T-cell (primary cell): ENCODE measurements around the gene SH3BGR. TPM values are rescaled to one million over a fixed set of nuclear protein-coding genes. Genes with fewer than 3 reads are reported as not detected.

Experiments used
- ATAC-seq, 4 experiments: fragments of 200-7000 bp in 3 of 4; fragments of 150-1000 bp in 1 of 4; cut with Tn5 transposase; replicated peaks in 1 of 4; 1 replicate in 3 of 4; 2 replicates in 1 of 4; pipeline ENCODE4 v1.10.0; 2021; ENCODE audit warnings: moderate library complexity in 3 of 4, mild to moderate bottlenecking in 2 of 4, moderate number of reproducible peaks in 1 of 4
- CTCF ChIA-PET, 2 donors: fragments of 300-600 bp; sonication (Branson Sonifier 250); formaldehyde crosslinking; loops; one replicate each; lab custom pipeline; 2022; ENCODE audit warnings: antibody characterized with exemption in 2 of 2; lab: Charles Lee
- POLR2A ChIA-PET, 2 donors: fragments of 300-600 bp; sonication (Branson Sonifier 250); formaldehyde crosslinking; loops; one replicate each; lab custom pipeline; 2022; ENCODE audit warnings: antibody characterized with exemption in 2 of 2; lab: Charles Lee
- DNase-seq, 35 experiments: peaks; one replicate each; pipeline versions ENCODE4 v3.0.0 to v3.0.0-alpha.2; 2013 to 2023
- H3K27ac ChIP-seq: one replicate; pipeline ENCODE4 v1.5.1; 2013; ENCODE audit warnings: low read length
- H3K27me3 ChIP-seq, 2 experiments: replicated peaks in 1 of 2; 1 replicate in 1 of 2; 2 replicates in 1 of 2; pipeline versions ENCODE4 v1.6.1 to v1.7.0; 2013; ENCODE audit warnings: low read length in 1 of 2, mixed read lengths in 1 of 2; ENCODE audit not compliant: control insufficient read depth in 2 of 2, insufficient read depth in 2 of 2; ENCODE audit errors: extremely low read depth in 1 of 2
- H3K36me3 ChIP-seq, 2 donors: 1 replicate in 1 of 2; 2 replicates in 1 of 2; pipeline versions ENCODE4 v1.6.1 to v1.7.0; 2013; ENCODE audit warnings: low read length in 1 of 2; ENCODE audit not compliant: control insufficient read depth in 2 of 2, insufficient read depth in 1 of 2; ENCODE audit errors: extremely low read depth in 1 of 2
- H3K4me1 ChIP-seq, 2 experiments: 1 replicate in 1 of 2; 2 replicates in 1 of 2; pipeline versions ENCODE4 v1.6.1 to v1.7.0; 2013; ENCODE audit warnings: low read length in 2 of 2, mixed read lengths in 1 of 2; ENCODE audit not compliant: insufficient read depth in 2 of 2, control insufficient read depth in 1 of 2; ENCODE audit errors: extremely low read depth in 1 of 2
- H3K4me3 ChIP-seq, 2 donors: 1 replicate in 1 of 2; 2 replicates in 1 of 2; pipeline versions ENCODE4 v1.5.1 to v1.7.0; 2013; ENCODE audit warnings: mild to moderate bottlenecking in 2 of 2, low read length in 1 of 2, moderate library complexity in 1 of 2; ENCODE audit not compliant: control insufficient read depth in 1 of 2; ENCODE audit errors: extremely low read depth in 1 of 2
- H3K9me3 ChIP-seq: 2 replicates; pipeline ENCODE4 v1.7.0; 2013
- H3K27ac Mint-ChIP-seq, 2 donors: one replicate each; pipeline ENCODE4 v1.8.0; 2020 to 2021; ENCODE audit warnings: mild to moderate bottlenecking in 2 of 2, mixed read lengths in 2 of 2
- H3K27me3 Mint-ChIP-seq, 2 donors: one replicate each; pipeline ENCODE4 v1.8.0; 2021 to 2022; ENCODE audit warnings: mixed read lengths in 2 of 2
- H3K36me3 Mint-ChIP-seq: one replicate; pipeline ENCODE4 v1.8.0; 2021; ENCODE audit warnings: mixed read lengths
- H3K4me1 Mint-ChIP-seq, 3 donors: one replicate each; pipeline ENCODE4 v1.8.0; 2020 to 2022; ENCODE audit warnings: mixed read lengths in 3 of 3, mild to moderate bottlenecking in 1 of 3
- H3K4me3 Mint-ChIP-seq, 3 donors: one replicate each; pipeline ENCODE4 v1.8.0; 2020 to 2022; ENCODE audit warnings: mild to moderate bottlenecking in 3 of 3, mixed read lengths in 3 of 3, moderate library complexity in 3 of 3
- H3K9me3 Mint-ChIP-seq, 3 donors: one replicate each; pipeline ENCODE4 v1.8.0; 2020 to 2022; ENCODE audit warnings: mixed read lengths in 3 of 3
- WGBS: methylation state at CpG from one replicate; pipeline ENCODE4 v1.1.5; 2013; ENCODE audit warnings: missing lambda C conversion rate; ENCODE audit not compliant: insufficient coverage; 5-methylcytosine and 5-hydroxymethylcytosine counted together
- total RNA-seq, 35 experiments: library from RNA in 6 of 35; stranded (reverse) in 6 of 35; fragments of 120-200 nt in 1 of 35; gene quantifications; one replicate each; pipeline versions ENCODE4 v1.2.1 to v1.2.4 and lab custom pipeline; 2013 to 2026

Gene SH3BGR
- total RNA-seq, 5 donors from 2014 or later (not counting 1 experiment from before 2014, with no cell fraction given) = 1.3 to 2.0 (median 1.8) TPM

GRCh38 chr21:39513735-39514134 lies 62.0 kb downstream of the SH3BGR start:
- Mint-ChIP-seq H3K27me3 (peaks cover 1 to 3% of the 10 kb centered on the region in 2 donors), H3K9me3 (no peaks in the 10 kb centered on the region), H3K4me3 (no peak overlapping the region), H3K27ac (no peak overlapping the region), H3K36me3 (no peaks in the 10 kb centered on the region), H3K4me1 (peaks cover 0 to 6% (median 3%) of the 10 kb centered on the region in 3 donors)
- Histone ChIP-seq H3K36me3 (no peaks in the 10 kb centered on the region), H3K27ac (no peak overlapping the region), H3K27me3 (no peaks in the 10 kb centered on the region), H3K9me3 (no peaks in the 10 kb centered on the region), H3K4me3 (no peak overlapping the region), H3K4me1 (peaks cover 0 to 4% of the 10 kb centered on the region in 2 experiments)
- CTCF ChIA-PET = no interaction called here
- ATAC-seq = no peak
- POLR2A ChIA-PET = no interaction called here
- 50% methylated on average over 1 of the region's 1 CpG for WGBS
- DNase-seq = no peak

DNA sequence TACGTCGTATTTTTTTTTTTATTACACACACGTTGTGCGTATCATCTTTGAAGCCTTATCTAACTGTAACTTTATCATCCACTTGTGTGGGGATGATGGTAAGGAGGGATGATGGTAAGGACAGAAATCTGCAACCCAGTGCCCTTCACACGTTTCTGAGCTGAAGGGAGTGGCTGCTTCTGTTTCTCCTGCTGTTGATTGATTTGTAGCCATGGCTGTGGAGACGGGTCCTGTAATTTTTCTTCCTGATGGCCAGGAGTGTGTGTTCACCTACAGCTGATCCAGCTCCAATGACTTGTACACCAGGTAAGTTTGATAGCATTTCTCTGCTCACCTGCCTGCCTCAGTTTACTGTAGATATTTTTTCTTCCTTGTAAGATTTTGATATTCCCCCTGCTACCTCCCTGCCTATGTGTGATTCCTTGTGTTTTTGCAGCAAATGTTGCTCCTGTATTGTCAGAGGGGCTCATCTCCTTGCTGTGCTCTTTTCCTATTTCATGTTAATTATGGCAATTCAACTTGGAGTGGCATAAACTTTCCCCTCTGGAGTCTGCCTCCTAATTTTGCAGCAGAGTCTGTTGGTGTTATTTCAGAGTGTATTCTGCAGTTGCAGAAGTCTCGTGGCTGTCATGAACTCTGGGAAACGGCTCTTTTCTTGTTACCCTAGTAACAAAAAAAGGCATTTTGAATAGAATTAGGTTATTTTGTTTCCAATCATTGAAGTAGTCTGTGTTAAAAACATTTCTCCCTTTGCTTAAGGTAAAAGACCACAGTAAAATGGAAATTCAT lies 64.1 kb downstream of the SH3BGR start:
- Mint-ChIP-seq H3K9me3 (no peaks in the 10 kb centered on the region), H3K4me3 (no peak overlapping the region), H3K27ac (no peak overlapping the region), H3K4me1 (peaks cover 0 to 6% (median 3%) of the 10 kb centered on the region in 3 donors), H3K27me3 (peaks cover 1 to 3% of the 10 kb centered on the region in 2 donors), H3K36me3 (no peaks in the 10 kb centered on the region)
- peaks cover 0 to 4% of the 10 kb centered on the region in 2 experiments for H3K4me1 ChIP-seq
- no peak for ATAC-seq
- ChIA-PET POLR2A (no interaction called here), CTCF (no interaction called here)
- no peaks in the 10 kb centered on the region for H3K27me3 ChIP-seq
- WGBS = no CpG with 5 or more reads among the region's 8 CpGs
- DNase-seq = no peak
- no peaks in the 10 kb centered on the region for H3K9me3 ChIP-seq
- no peaks in the 10 kb centered on the region for H3K36me3 ChIP-seq
- no peak overlapping the region for H3K27ac ChIP-seq
- H3K4me3 ChIP-seq = no peak overlapping the region

DNA sequence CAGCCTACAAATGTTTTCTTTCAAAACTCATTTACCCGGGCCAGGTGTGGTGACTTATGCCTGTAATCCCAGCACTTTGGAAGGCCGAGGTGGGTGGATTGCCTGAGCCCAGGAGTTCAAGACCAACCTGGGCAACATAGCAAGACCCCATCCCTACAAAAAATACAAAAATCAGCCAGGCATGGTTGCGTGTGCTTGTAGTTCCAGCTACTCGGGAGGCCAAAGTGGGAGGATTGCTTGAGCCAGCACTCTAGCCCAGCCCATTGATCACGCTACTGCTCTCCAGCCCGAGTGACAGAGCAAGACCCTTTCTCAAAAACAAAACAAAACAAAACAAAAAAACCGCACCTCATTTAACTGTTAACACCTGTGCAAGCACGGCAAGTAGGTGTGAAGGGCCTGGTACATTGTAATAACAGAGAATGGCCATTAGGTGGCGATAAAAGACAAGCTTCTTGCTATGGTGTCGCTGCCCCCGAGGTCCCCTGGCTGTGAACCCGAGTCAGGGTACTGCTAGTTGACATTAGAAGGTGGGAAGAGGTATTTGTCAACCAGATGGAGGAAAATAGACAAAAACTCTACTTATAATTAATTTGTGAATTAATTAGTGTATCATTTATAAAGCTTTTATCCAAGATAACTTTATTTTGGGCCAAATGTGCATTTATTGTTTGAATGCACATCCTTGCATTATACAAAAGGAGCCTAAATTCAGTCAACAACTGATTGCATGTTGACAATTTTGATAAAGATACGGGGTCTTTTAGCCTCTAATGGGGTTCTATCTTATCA lies 66.5 kb downstream of the SH3BGR start:
- ChIA-PET POLR2A (no interaction called here), CTCF (interaction anchor here (0.6 to 1.2 kb wide), 9 partner anchors 9 to 921 kb away, joined by 3 to 5 read pairs (median 3); no protein-coding TSS in a partner anchor)
- no peaks in the 10 kb centered on the region for H3K36me3 ChIP-seq
- peaks cover 0 to 6% (median 3%) of the 10 kb centered on the region in 3 donors for H3K4me1 Mint-ChIP-seq
- no peak overlapping the region for H3K4me3 ChIP-seq
- H3K9me3 ChIP-seq = no peaks in the 10 kb centered on the region
- no peaks in the 10 kb centered on the region for H3K27me3 ChIP-seq
- 100% methylated on average over 2 of the region's 13 CpGs for WGBS
- DNase-seq = peak in 30 of 35 experiments; percentile 4 to 66 (median 26)
- no peak overlapping the region for H3K4me3 Mint-ChIP-seq
- ATAC-seq = peak; percentile 51 to 56 (median 54)
- no peak overlapping the region for H3K27ac ChIP-seq
- no peaks in the 10 kb centered on the region for H3K9me3 Mint-ChIP-seq
- H3K36me3 Mint-ChIP-seq = no peaks in the 10 kb centered on the region
- peaks cover 0 to 4% of the 10 kb centered on the region in 2 experiments for H3K4me1 ChIP-seq
- peaks cover 1 to 3% of the 10 kb centered on the region in 2 donors for H3K27me3 Mint-ChIP-seq
- H3K27ac Mint-ChIP-seq = no peak overlapping the region

DNA sequence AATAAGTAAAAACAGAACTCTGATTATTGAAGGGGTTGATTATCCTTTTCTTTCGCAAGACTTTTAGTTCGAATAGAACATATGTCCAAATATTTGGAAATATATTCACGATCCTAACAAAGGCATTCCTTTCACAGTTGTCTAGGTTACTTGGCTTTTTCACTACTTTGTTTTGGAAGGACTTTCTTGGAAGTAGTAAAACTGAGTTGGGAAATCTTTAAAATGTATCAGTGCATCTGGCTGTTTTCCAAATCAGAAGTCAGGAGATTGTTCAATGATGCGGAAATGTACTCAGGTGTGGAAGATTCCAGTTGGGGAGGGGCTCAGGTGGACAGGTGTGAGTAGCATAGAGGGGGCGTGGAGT lies 67.1 kb downstream of the SH3BGR start:
- POLR2A ChIA-PET = no interaction called here
- Mint-ChIP-seq H3K27ac (no peak overlapping the region), H3K36me3 (no peaks in the 10 kb centered on the region), H3K9me3 (no peaks in the 10 kb centered on the region), H3K27me3 (peaks cover 1 to 3% of the 10 kb centered on the region in 2 donors), H3K4me1 (peaks cover 0 to 6% (median 3%) of the 10 kb centered on the region in 3 donors), H3K4me3 (no peak overlapping the region)
- no peak for ATAC-seq
- CTCF ChIA-PET = interaction anchor here (0.6 to 1.2 kb wide), 5 partner anchors 8 to 198 kb away, joined by 3 to 5 read pairs (median 3); no protein-coding TSS in a partner anchor
- 100% methylated on average over 1 of the region's 5 CpGs for WGBS
- Histone ChIP-seq H3K27me3 (no peaks in the 10 kb centered on the region), H3K27ac (no peak overlapping the region), H3K4me1 (peaks cover 0 to 4% of the 10 kb centered on the region in 2 experiments), H3K9me3 (no peaks in the 10 kb centered on the region), H3K4me3 (no peak overlapping the region), H3K36me3 (no peaks in the 10 kb centered on the region)
- DNase-seq = no peak

DNA sequence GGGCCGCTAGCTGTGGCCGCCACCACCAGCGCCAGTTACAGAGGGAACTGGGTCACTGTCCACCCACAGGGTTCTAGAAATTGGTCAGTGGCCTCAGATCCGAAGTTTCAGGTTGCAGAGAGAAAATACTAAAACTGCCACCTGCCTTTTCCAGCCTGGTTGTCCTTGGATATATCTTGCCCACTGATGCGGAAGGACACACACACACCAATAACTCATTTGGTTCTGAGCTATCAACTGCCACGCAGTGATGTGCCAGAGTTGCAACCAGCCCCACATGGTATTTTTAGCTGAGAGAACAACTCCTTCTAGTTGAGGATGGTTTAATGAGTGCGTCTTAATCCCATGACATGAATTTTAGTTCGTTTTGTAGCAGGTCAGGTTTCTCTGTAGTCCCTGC lies 68.1 kb downstream of the SH3BGR start:
- H3K27me3 ChIP-seq = no peaks in the 10 kb centered on the region
- Mint-ChIP-seq H3K9me3 (no peaks in the 10 kb centered on the region), H3K27ac (no peak overlapping the region), H3K4me3 (no peak overlapping the region), H3K4me1 (peaks cover 0 to 6% (median 3%) of the 10 kb centered on the region in 3 donors), H3K36me3 (no peaks in the 10 kb centered on the region), H3K27me3 (peaks cover 3% of the 10 kb centered on the region in 2 donors)
- H3K36me3 ChIP-seq = no peaks in the 10 kb centered on the region
- no peak overlapping the region for H3K27ac ChIP-seq
- no peak overlapping the region for H3K4me3 ChIP-seq
- ChIA-PET CTCF (no interaction called here), POLR2A (no interaction called here)
- DNase-seq (no peak), ATAC-seq (no peak)
- 85% methylated on average over 4 of the region's 8 CpGs for WGBS
- H3K9me3 ChIP-seq = no peaks in the 10 kb centered on the region
- peaks cover 0 to 4% of the 10 kb centered on the region in 2 experiments for H3K4me1 ChIP-seq

DNA sequence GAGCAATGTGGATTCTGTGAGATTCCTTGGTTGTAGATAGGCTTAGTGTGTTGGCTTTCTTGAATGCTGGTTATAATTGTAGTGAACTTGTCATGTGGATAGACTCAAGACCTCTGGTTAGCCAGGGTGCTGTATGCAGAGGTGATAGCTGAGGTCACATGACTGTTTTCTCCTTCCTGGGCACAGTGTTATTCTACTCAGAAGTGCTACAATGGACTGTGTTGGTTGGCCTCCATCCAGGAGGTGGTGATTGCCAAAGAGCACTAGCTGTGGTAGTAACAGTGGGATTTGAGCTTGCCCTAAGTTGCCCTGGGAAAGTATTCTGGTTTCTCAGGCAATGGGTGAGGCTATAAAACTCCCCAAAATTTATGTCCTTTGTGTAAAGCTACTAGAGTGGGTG lies 71.6 kb downstream of the SH3BGR start:
- H3K4me1 ChIP-seq = peaks cover 0 to under 1% of the 10 kb centered on the region in 2 experiments
- H3K4me1 Mint-ChIP-seq = peaks cover 0 to 2% (median under 1%) of the 10 kb centered on the region in 3 donors
- ATAC-seq (no peak), DNase-seq (no peak)
- H3K4me3 ChIP-seq = no peak overlapping the region
- H3K9me3 ChIP-seq = no peaks in the 10 kb centered on the region
- ChIA-PET POLR2A (no interaction called here), CTCF (interaction anchor here in 1 of 2 donors (1.2 kb wide), 1 partner anchor 9 kb away, joined by 5 read pairs; no protein-coding TSS in a partner anchor)
- H3K27ac ChIP-seq = no peak overlapping the region
- H3K27ac Mint-ChIP-seq = no peak overlapping the region
- H3K27me3 ChIP-seq = peaks cover 0 to 16% of the 10 kb centered on the region in 2 experiments
- H3K36me3 Mint-ChIP-seq = no peaks in the 10 kb centered on the region
- no peaks in the 10 kb centered on the region for H3K9me3 Mint-ChIP-seq
- no peaks in the 10 kb centered on the region for H3K36me3 ChIP-seq
- no peak overlapping the region for H3K4me3 Mint-ChIP-seq
- peaks cover 11 to 22% of the 10 kb centered on the region in 2 donors for H3K27me3 Mint-ChIP-seq
